ENCODE measurements around the gene HSPH1.

The HSPH1 gene

GRCh38 chr13:31124204-31124603, 37.5 kb downstream of the HSPH1 start:
- Mint-ChIP-seq H3K36me3 (ENCODE audit: low read depth) (no peaks in the 10 kb centered on the region), H3K27ac (no peak overlapping the region), H3K9me3 (no peaks in the 10 kb centered on the region), H3K4me3 (no peak overlapping the region), H3K4me1 (peaks cover 3% of the 10 kb centered on the region), H3K27me3 (peaks cover 51% of the 10 kb centered on the region)
- no peak for ATAC-seq
- DNase-seq = no peak

- DNase-seq (no peak), ATAC-seq (peak; percentile 13)
- H3K36me3 Mint-ChIP-seq (ENCODE audit: low read depth) = no peaks in the 10 kb centered on the region
- H3K9me3 Mint-ChIP-seq = no peaks in the 10 kb centered on the region
- H3K27me3 Mint-ChIP-seq = peaks cover 52% of the 10 kb centered on the region
- H3K4me3 Mint-ChIP-seq = no peak overlapping the region
- no peak overlapping the region for H3K27ac Mint-ChIP-seq
- peaks cover 3% of the 10 kb centered on the region for H3K4me1 Mint-ChIP-seq
Measured at GRCh38 chr13:31122544-31123260, 39.0 kb downstream of the HSPH1 start.

- H3K27me3 Mint-ChIP-seq = peaks cover 51% of the 10 kb centered on the region
- no peak overlapping the region for H3K4me3 Mint-ChIP-seq
- H3K36me3 Mint-ChIP-seq (ENCODE audit: low read depth) = no peaks in the 10 kb centered on the region
Measured at GRCh38 chr13:31122143-31122542, 39.6 kb downstream of the HSPH1 start.

DNA sequence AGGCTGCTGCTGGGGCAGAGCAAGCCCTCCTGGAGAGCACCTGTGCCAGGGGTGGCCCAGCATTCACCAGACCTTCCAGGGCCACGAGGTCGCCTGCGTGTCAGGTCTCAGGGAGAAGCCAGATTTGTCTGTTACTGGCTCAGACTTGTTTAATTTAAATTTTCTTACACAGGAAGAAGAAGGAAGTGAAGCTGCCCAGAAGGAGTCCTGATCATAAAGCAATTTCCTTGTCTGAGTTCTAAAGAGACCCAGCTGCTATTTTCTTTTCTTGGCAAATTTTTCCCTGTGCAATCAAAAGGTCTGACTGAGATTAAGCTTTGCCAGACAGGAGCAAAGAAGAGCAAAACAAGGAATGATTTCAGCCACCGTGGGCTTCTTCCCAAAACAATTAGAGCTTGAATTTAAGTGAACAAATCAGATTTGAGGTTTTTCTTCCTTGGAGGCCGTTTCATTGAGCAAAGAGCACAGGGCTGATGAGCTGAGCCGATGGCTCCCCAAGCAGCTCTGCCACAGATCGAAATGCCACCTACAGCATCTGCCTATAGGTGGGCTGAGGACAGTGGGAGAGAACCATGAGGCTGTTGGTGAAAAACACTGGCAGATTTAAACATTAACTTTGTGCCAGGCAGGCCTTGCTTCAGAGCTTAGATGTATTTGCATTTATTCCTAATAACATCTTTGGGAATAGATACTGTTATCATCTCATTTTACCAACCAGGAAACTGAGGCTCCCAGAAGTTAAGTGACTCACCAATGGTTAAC, 40.1 kb downstream of the HSPH1 start:
- ATAC-seq = no peak
- H3K4me3 Mint-ChIP-seq = no peak overlapping the region
- peaks cover 49% of the 10 kb centered on the region for H3K27me3 Mint-ChIP-seq

More at GRCh38 chr13:31122143-31122542, 39.6 kb downstream of the HSPH1 start:
- no peak for DNase-seq
- Mint-ChIP-seq H3K27ac (no peak overlapping the region), H3K9me3 (no peaks in the 10 kb centered on the region), H3K4me1 (peaks cover 3% of the 10 kb centered on the region)
- ATAC-seq = no peak

GRCh38 chr13:31119966-31120700, 41.6 kb downstream of the HSPH1 start:
- ATAC-seq (no peak), DNase-seq (no peak)
- Mint-ChIP-seq H3K4me1 (peaks cover 3% of the 10 kb centered on the region), H3K27me3 (peaks cover 48% of the 10 kb centered on the region), H3K36me3 (ENCODE audit: low read depth) (no peaks in the 10 kb centered on the region), H3K27ac (no peak overlapping the region), H3K9me3 (no peaks in the 10 kb centered on the region), H3K4me3 (no peak overlapping the region)

More for the DNA sequence above, 40.1 kb downstream of the HSPH1 start:
- Mint-ChIP-seq H3K36me3 (ENCODE audit: low read depth) (no peaks in the 10 kb centered on the region), H3K27ac (no peak overlapping the region), H3K9me3 (no peaks in the 10 kb centered on the region), H3K4me1 (peaks cover 3% of the 10 kb centered on the region)
- DNase-seq = no peak

GRCh38 chr13:31119526-31119925, 42.2 kb downstream of the HSPH1 start:
- no peaks in the 10 kb centered on the region for H3K9me3 Mint-ChIP-seq
- ATAC-seq (no peak), DNase-seq (no peak)
- H3K4me3 Mint-ChIP-seq = no peak overlapping the region
- H3K27ac Mint-ChIP-seq = no peak overlapping the region
- peaks cover 3% of the 10 kb centered on the region for H3K4me1 Mint-ChIP-seq
- H3K36me3 Mint-ChIP-seq (ENCODE audit: low read depth) = no peaks in the 10 kb centered on the region
- H3K27me3 Mint-ChIP-seq = peaks cover 46% of the 10 kb centered on the region

- Mint-ChIP-seq H3K27ac (no peak overlapping the region), H3K9me3 (no peaks in the 10 kb centered on the region), H3K27me3 (peaks cover 42% of the 10 kb centered on the region), H3K4me3 (no peak overlapping the region), H3K36me3 (ENCODE audit: low read depth) (no peaks in the 10 kb centered on the region), H3K4me1 (peaks cover 3% of the 10 kb centered on the region)
- no peak for ATAC-seq
- no peak for DNase-seq
Measured at GRCh38 chr13:31116224-31116623, 45.5 kb downstream of the HSPH1 start.

- no peak overlapping the region for H3K4me3 Mint-ChIP-seq
- peaks cover 41% of the 10 kb centered on the region for H3K27me3 Mint-ChIP-seq
- H3K4me1 Mint-ChIP-seq = peaks cover 3% of the 10 kb centered on the region
- no peaks in the 10 kb centered on the region for H3K9me3 Mint-ChIP-seq
- H3K27ac Mint-ChIP-seq = no peak overlapping the region
- H3K36me3 Mint-ChIP-seq (ENCODE audit: low read depth) = no peaks in the 10 kb centered on the region
- ATAC-seq = no peak
- DNase-seq = no peak
Measured at GRCh38 chr13:31115616-31116015, 46.1 kb downstream of the HSPH1 start.

DNA sequence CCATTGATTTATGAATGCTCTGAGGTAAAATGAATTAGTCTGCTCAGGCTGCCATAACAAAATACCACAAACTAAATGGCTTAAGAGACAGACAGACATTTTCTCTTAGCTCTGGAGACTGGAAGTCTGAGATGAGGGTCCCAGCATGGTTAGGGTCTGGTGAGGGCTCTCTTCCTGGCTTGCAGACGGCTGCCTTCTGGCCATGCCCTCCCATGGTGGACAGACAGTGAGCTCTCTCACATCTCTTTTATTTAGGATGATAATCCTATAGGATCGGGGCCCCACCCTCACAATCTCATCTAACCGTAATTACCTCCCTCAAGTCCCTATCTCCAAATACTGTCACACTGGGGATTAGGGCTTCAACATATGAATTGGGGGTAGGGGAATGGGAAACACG, 47.1 kb downstream of the HSPH1 start:
- Mint-ChIP-seq H3K27me3 (peaks cover 33% of the 10 kb centered on the region), H3K36me3 (ENCODE audit: low read depth) (no peaks in the 10 kb centered on the region), H3K27ac (no peak overlapping the region)

DNA sequence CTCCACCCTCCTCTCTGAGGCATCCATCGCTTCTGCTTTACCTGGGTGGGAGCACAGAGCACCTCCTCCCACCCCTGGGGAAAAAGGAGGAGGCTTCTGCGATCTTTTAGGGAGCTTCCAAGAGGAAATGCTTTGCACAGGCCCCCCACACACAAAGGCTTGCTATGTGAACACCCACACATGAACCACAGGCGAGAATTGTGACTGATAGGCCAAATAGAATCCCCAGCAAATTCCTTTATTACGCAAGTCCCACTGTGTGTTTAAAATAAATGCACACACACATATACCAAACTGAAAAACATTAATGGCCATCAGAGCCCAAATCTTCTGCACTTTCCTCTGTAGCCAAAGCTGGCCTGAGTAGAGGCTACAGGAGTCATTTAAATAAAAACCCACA, 50.6 kb downstream of the HSPH1 start:
- Mint-ChIP-seq H3K36me3 (ENCODE audit: low read depth) (no peaks in the 10 kb centered on the region), H3K27me3 (peaks cover 18% of the 10 kb centered on the region), H3K4me3 (no peak overlapping the region), H3K4me1 (no peaks in the 10 kb centered on the region), H3K27ac (no peak overlapping the region), H3K9me3 (no peaks in the 10 kb centered on the region)
- no peak for ATAC-seq
- no peak for DNase-seq

More for the DNA sequence above, 47.1 kb downstream of the HSPH1 start:
- H3K4me3 Mint-ChIP-seq = no peak overlapping the region
- H3K4me1 Mint-ChIP-seq = no peaks in the 10 kb centered on the region
- ATAC-seq (no peak), DNase-seq (no peak)
- H3K9me3 Mint-ChIP-seq = no peaks in the 10 kb centered on the region

GRCh38 chr13:31110617-31111016, 51.1 kb downstream of the HSPH1 start:
- Mint-ChIP-seq H3K4me1 (no peaks in the 10 kb centered on the region), H3K36me3 (ENCODE audit: low read depth) (no peaks in the 10 kb centered on the region), H3K4me3 (no peak overlapping the region), H3K27me3 (peaks cover 18% of the 10 kb centered on the region), H3K9me3 (no peaks in the 10 kb centered on the region), H3K27ac (no peak overlapping the region)
- no peak for ATAC-seq
- DNase-seq = no peak

DNA sequence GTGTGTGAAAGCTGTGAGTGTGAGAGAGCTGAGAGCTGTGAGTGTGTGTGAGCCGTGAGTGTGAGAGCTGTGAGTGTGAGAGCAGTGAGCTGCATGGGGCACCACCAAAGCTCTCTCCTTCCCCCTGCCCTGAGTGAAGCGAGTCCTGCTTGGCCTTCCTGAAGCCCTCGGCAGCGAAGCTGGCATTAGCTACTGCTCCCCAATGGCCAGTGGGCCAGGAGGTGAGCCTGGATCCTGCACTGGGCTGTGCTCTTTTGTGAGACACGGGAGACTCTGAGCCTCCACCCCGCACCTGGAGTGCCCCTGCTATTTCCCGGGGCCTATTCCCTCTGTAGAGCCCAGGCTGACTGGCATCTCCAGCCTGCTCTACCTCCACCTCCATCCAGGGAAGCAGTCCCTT, 51.5 kb downstream of the HSPH1 start:
- ATAC-seq (peak; percentile 40), DNase-seq (no peak)
- Mint-ChIP-seq H3K27ac (no peak overlapping the region), H3K4me3 (no peak overlapping the region), H3K27me3 (peaks cover 18% of the 10 kb centered on the region), H3K9me3 (no peaks in the 10 kb centered on the region), H3K36me3 (ENCODE audit: low read depth) (no peaks in the 10 kb centered on the region), H3K4me1 (no peaks in the 10 kb centered on the region)

- H3K4me1 Mint-ChIP-seq = no peaks in the 10 kb centered on the region
- DNase-seq = no peak
- no peak overlapping the region for H3K27ac Mint-ChIP-seq
- no peak for ATAC-seq
- H3K36me3 Mint-ChIP-seq (ENCODE audit: low read depth) = no peaks in the 10 kb centered on the region
- no peaks in the 10 kb centered on the region for H3K9me3 Mint-ChIP-seq
- H3K27me3 Mint-ChIP-seq = peaks cover 8% of the 10 kb centered on the region
- no peak overlapping the region for H3K4me3 Mint-ChIP-seq
Measured at GRCh38 chr13:31107109-31107508, 54.6 kb downstream of the HSPH1 start.

DNA sequence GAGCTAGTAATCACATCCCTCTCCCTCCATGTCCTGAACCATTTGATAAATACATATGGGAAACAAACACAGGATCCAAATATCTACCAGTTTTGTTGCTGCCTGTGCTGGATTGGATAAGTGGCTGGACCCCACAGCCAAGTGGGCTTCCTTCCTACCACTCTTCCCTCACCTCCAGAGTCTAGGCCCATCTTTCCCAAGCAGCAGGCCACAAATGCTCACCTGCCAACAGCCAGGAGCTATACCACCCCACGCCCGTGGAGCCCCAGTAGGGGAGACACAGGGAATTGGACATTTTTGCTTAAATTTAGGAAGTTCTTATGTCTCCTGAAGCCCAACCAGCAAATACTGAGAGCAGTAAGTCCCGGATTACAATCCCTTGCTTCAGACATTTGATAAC, 55.8 kb downstream of the HSPH1 start:
- no peak for ATAC-seq
- Mint-ChIP-seq H3K27ac (no peak overlapping the region), H3K36me3 (ENCODE audit: low read depth) (no peaks in the 10 kb centered on the region), H3K4me1 (no peaks in the 10 kb centered on the region), H3K27me3 (peaks cover 10% of the 10 kb centered on the region), H3K9me3 (no peaks in the 10 kb centered on the region), H3K4me3 (no peak overlapping the region)
- DNase-seq = no peak

Data from activated naive CD8-positive, alpha-beta T cell treated with anti-CD3 and anti-CD28 coated beads, Interleukin-2, amount 50 U/mL, for 24 hours (primary cell).